AG09319 (cell line): ENCODE measurements around the gene PPP1R7.
"Not testable (repeated sequence)": the region's sequence is repeated elsewhere in the genome, so short reads cannot be mapped to it uniquely, and the experiment has no call there.

Experiments
- DNase-seq: peaks from one replicate; pipeline ENCODE4 v3.0.0-alpha.2; 2010; ENCODE audit warnings: low read depth; ENCODE audit errors: extremely low read depth
- CTCF ChIP-seq: IDR thresholded peaks from 2 replicates; pipeline ENCODE4 v1.5.1; 2011; ENCODE audit warnings: low read depth, mild to moderate bottlenecking, inconsistent platforms, low read length, moderate library complexity

PPP1R7 gene

GRCh38 chr2:241149925-241150659, at the start of gene PPP1R7:
Gene PPP1R7 (plus strand): TSS chr2:241150467. CDS start chr2:241150496, 29 bp downstream.
- TF ChIP-seq CTCF, result no peak
- peak; percentile 77 for DNase-seq

- TF ChIP-seq CTCF, result no peak
- DNase-seq, result peak; percentile 42
These were observed 47.9 kb upstream of the PPP1R7 start, which contains the start of gene MTERF4 for GRCh38 chr2:241102239-241102803. Gene MTERF4 (minus strand): TSS chr2:241102287. CDS start chr2:241102273, 14 bp downstream.

GRCh38 chr2:241103176-241103595, 47.1 kb upstream of the PPP1R7 start:
- no peak for TF ChIP-seq CTCF

GRCh38 chr2:241104611-241105010, 45.7 kb upstream of the PPP1R7 start:
- DNase-seq, result not testable (repeated sequence)

More at GRCh38 chr2:241103176-241103595, 47.1 kb upstream of the PPP1R7 start:
- no peak for DNase-seq

GRCh38 chr2:241105641-241106040, 44.6 kb upstream of the PPP1R7 start:
- DNase-seq, result no peak

GRCh38 chr2:241107031-241107783, 43.1 kb upstream of the PPP1R7 start:
- no peak for DNase-seq

More at GRCh38 chr2:241105641-241106040, 44.6 kb upstream of the PPP1R7 start:
- TF ChIP-seq CTCF, result no peak

More at GRCh38 chr2:241107031-241107783, 43.1 kb upstream of the PPP1R7 start:
- TF ChIP-seq CTCF, result no peak
